ENCODE data around the gene ZSCAN5A. TPM values are rescaled to one million over a fixed set of nuclear protein-coding genes. Genes with fewer than 3 reads are reported as not detected.
"Not testable (repeated sequence)": the region's sequence is repeated elsewhere in the genome, so short reads cannot be mapped to it uniquely, and the experiment has no call there.

The ZSCAN5A gene, protein sequence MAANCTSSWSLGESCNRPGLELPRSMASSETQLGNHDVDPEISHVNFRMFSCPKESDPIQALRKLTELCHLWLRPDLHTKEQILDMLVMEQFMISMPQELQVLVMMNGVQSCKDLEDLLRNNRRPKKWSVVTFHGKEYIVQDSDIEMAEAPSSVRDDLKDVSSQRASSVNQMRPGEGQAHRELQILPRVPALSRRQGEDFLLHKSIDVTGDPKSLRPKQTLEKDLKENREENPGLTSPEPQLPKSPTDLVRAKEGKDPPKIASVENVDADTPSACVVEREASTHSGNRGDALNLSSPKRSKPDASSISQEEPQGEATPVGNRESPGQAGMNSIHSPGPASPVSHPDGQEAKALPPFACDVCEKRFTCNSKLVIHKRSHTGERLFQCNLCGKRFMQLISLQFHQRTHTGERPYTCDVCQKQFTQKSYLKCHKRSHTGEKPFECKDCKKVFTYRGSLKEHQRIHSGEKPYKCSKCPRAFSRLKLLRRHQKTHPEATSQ
- total RNA-seq = 1 to 10 TPM; 3.7 to 4.1 TPM

- peak; percentile 97 for DNase-seq
- Mint-ChIP-seq H3K27ac (peak within 1 kb of the TSS; percentile 96), H3K36me3 (ENCODE audit: low read depth) (peaks cover 8% of the 10 kb centered on the region), H3K4me1 (ENCODE audit: low read depth) (peaks cover 22% of the 10 kb centered on the region), H3K9me3 (no peaks in the 10 kb centered on the region), H3K27me3 (ENCODE audit: low read depth) (no peaks in the 10 kb centered on the region), H3K4me3 (peak within 1 kb of the TSS; percentile 82)
- intact Hi-C loops (cut with micrococcal nuclease) = loop anchor here (1.0 to 10.0 kb wide), 8 partner anchors 36 to 1060 kb away; partner anchors contain the start of genes PPP6R1, U2AF2, ZNF582 and ZNF787
- CTCF ChIA-PET = interaction anchor here (1.1 to 3.0 kb wide), 3 partner anchors 33 to 61 kb away, joined by 3 to 18 read pairs (median 3); no protein-coding TSS in a partner anchor
Observed at GRCh38 chr19:56314381-56315076, at the start of gene ZSCAN5A. Gene ZSCAN5A, minus strand, starts transcription at chr19:56314839. Its CDS starts 89,793 bp downstream, at chr19:56225046.

GRCh38 chr19:56360841-56361240, 46.2 kb upstream of the ZSCAN5A start:
- H3K9me3 Mint-ChIP-seq = peaks cover 42% of the 10 kb centered on the region
- CTCF ChIA-PET = interaction anchor here (0.6 kb wide), 1 partner anchor 27 kb away, joined by 3 read pairs; no protein-coding TSS in a partner anchor
- H3K27ac Mint-ChIP-seq = no peak overlapping the region
- intact Hi-C loops (cut with micrococcal nuclease) = no loop called here
- peaks cover 34% of the 10 kb centered on the region for H3K36me3 Mint-ChIP-seq (ENCODE audit: low read depth)
- no peak overlapping the region for H3K4me3 Mint-ChIP-seq
- H3K27me3 Mint-ChIP-seq (ENCODE audit: low read depth) = no peaks in the 10 kb centered on the region
- no peaks in the 10 kb centered on the region for H3K4me1 Mint-ChIP-seq (ENCODE audit: low read depth)
- no peak for DNase-seq

- CTCF ChIA-PET = no interaction called here
Observed at GRCh38 chr19:56356944-56357343, 42.3 kb upstream of the ZSCAN5A start.

GRCh38 chr19:56355517-56355916, 40.9 kb upstream of the ZSCAN5A start:
- no peaks in the 10 kb centered on the region for H3K27me3 Mint-ChIP-seq (ENCODE audit: low read depth)
- intact Hi-C loops (cut with micrococcal nuclease) = no loop called here
- H3K4me3 Mint-ChIP-seq = no peak overlapping the region
- CTCF ChIA-PET = no interaction called here
- peaks cover 14% of the 10 kb centered on the region for H3K36me3 Mint-ChIP-seq (ENCODE audit: low read depth)
- peaks cover 12% of the 10 kb centered on the region for H3K9me3 Mint-ChIP-seq
- H3K27ac Mint-ChIP-seq = no peak overlapping the region
- DNase-seq = no peak
- no peaks in the 10 kb centered on the region for H3K4me1 Mint-ChIP-seq (ENCODE audit: low read depth)

More at GRCh38 chr19:56356944-56357343, 42.3 kb upstream of the ZSCAN5A start:
- Mint-ChIP-seq H3K27ac (no peak overlapping the region), H3K27me3 (ENCODE audit: low read depth) (no peaks in the 10 kb centered on the region), H3K4me1 (ENCODE audit: low read depth) (no peaks in the 10 kb centered on the region), H3K36me3 (ENCODE audit: low read depth) (peaks cover 20% of the 10 kb centered on the region), H3K4me3 (no peak overlapping the region), H3K9me3 (peaks cover 20% of the 10 kb centered on the region)
- DNase-seq = no peak
- intact Hi-C loops (cut with micrococcal nuclease) = no loop called here

- Mint-ChIP-seq H3K27ac (no peak overlapping the region), H3K9me3 (no peaks in the 10 kb centered on the region), H3K36me3 (ENCODE audit: low read depth) (no peaks in the 10 kb centered on the region), H3K4me3 (no peak overlapping the region), H3K27me3 (ENCODE audit: low read depth) (no peaks in the 10 kb centered on the region), H3K4me1 (ENCODE audit: low read depth) (no peaks in the 10 kb centered on the region)
- intact Hi-C loops (cut with micrococcal nuclease) = loop anchor here (2.0 kb wide), 1 partner anchor 36 kb away; the partner anchor contains the start of gene ZSCAN5A
- DNase-seq = no peak
- CTCF ChIA-PET = interaction anchor here (0.6 to 2.0 kb wide), 2 partner anchors 41 to 98 kb away, joined by 3 to 9 read pairs; no protein-coding TSS in a partner anchor
Observed at GRCh38 chr19:56351208-56351607, 36.6 kb upstream of the ZSCAN5A start.

DNA sequence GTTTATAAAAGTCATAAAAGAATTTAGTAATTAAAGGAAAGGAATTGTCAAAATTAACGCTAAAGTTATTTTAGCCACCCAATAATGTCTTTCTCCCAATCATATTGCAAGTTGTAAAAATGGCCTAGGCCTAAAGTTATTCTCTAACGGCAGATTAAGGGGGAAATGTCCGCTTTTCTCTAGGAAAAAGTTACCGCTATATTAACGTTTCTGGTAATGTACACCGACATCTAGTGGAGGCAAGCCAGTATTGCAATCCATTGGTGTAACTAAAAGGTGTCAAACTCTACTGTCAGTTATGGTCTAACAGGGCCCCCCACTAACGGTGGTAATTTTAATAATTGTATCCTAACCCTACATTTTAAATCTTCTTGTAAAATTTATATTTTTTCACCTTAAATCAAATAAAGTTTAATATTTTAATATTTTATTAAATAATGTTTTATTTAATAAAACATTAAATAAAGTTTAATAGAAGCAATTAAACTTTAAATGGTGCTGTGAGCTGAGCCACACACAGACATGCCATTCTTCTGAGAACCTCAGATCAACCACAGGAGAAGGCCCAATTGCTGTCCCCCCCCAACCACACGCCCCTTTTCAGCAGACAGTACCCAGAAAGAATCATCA, 35.9 kb upstream of the ZSCAN5A start:
- no peaks in the 10 kb centered on the region for H3K4me1 Mint-ChIP-seq (ENCODE audit: low read depth)
- CTCF ChIA-PET = interaction anchor here (2.0 kb wide), 1 partner anchor 97 kb away, joined by 9 read pairs; no protein-coding TSS in a partner anchor
- intact Hi-C loops (cut with micrococcal nuclease) = loop anchor here (1.0 to 2.0 kb wide), 3 partner anchors 36 to 284 kb away; partner anchors contain the start of gene ZSCAN5A
- H3K9me3 Mint-ChIP-seq = no peaks in the 10 kb centered on the region
- DNase-seq = peak; percentile 77
- no peaks in the 10 kb centered on the region for H3K36me3 Mint-ChIP-seq (ENCODE audit: low read depth)
- no peak overlapping the region for H3K4me3 Mint-ChIP-seq
- no peaks in the 10 kb centered on the region for H3K27me3 Mint-ChIP-seq (ENCODE audit: low read depth)
- no peak overlapping the region for H3K27ac Mint-ChIP-seq

GRCh38 chr19:56348289-56348877, 33.7 kb upstream of the ZSCAN5A start:
- no peaks in the 10 kb centered on the region for H3K4me1 Mint-ChIP-seq (ENCODE audit: low read depth)
- no peaks in the 10 kb centered on the region for H3K36me3 Mint-ChIP-seq (ENCODE audit: low read depth)
- DNase-seq = peak; percentile 49
- H3K27ac Mint-ChIP-seq = no peak overlapping the region
- CTCF ChIA-PET = interaction anchor here (0.6 to 2.1 kb wide), 20 partner anchors 10 to 517 kb away, joined by 3 to 12 read pairs (median 3); partner anchors contain the start of genes NLRP11 and ZSCAN5A
- H3K4me3 Mint-ChIP-seq = no peak overlapping the region
- no peaks in the 10 kb centered on the region for H3K27me3 Mint-ChIP-seq (ENCODE audit: low read depth)
- H3K9me3 Mint-ChIP-seq = no peaks in the 10 kb centered on the region
- intact Hi-C loops (cut with micrococcal nuclease) = no loop called here

GRCh38 chr19:56347163-56347778, 32.6 kb upstream of the ZSCAN5A start:
- peaks cover 5% of the 10 kb centered on the region for H3K36me3 Mint-ChIP-seq (ENCODE audit: low read depth)
- no peaks in the 10 kb centered on the region for H3K4me1 Mint-ChIP-seq (ENCODE audit: low read depth)
- intact Hi-C loops (cut with micrococcal nuclease) = no loop called here
- no peak for DNase-seq
- no peak overlapping the region for H3K27ac Mint-ChIP-seq
- CTCF ChIA-PET = interaction anchor here (0.5 to 2.1 kb wide), 10 partner anchors 13 to 518 kb away, joined by 3 to 6 read pairs (median 3); no protein-coding TSS in a partner anchor
- peaks cover 8% of the 10 kb centered on the region for H3K9me3 Mint-ChIP-seq
- no peaks in the 10 kb centered on the region for H3K27me3 Mint-ChIP-seq (ENCODE audit: low read depth)
- H3K4me3 Mint-ChIP-seq = no peak overlapping the region

DNA sequence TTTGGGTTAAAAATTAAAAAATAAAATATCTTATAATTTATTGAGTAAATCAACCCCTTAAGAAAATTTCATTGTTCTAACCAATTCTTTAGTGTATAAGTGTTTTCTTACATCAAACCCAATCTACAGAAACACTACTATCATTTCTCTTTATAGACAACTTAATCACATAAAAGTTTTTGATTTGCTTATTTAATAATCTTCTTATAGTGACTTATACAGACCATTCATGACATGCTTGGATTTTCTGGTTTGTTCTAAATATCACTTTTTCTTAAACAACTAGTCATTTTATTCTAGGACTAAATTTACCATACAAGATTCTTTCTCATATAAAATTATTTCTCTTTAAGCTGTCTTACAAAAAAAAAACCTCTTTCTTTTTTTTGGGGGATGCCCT, 27.3 kb upstream of the ZSCAN5A start:
- Mint-ChIP-seq H3K27me3 (ENCODE audit: low read depth) (no peaks in the 10 kb centered on the region), H3K4me1 (ENCODE audit: low read depth) (no peaks in the 10 kb centered on the region), H3K27ac (no peak overlapping the region), H3K36me3 (ENCODE audit: low read depth) (peaks cover 7% of the 10 kb centered on the region), H3K9me3 (peaks cover 15% of the 10 kb centered on the region), H3K4me3 (no peak overlapping the region)
- DNase-seq = no peak
- CTCF ChIA-PET = no interaction called here
- intact Hi-C loops (cut with micrococcal nuclease) = no loop called here

- CTCF ChIA-PET = interaction anchor here (1.4 kb wide), 1 partner anchor 9 kb away, joined by 4 read pairs; no protein-coding TSS in a partner anchor
- H3K4me3 Mint-ChIP-seq; H3K27ac Mint-ChIP-seq; H3K36me3 Mint-ChIP-seq (ENCODE audit: low read depth); H3K27me3 Mint-ChIP-seq (ENCODE audit: low read depth); DNase-seq; intact Hi-C loops (cut with micrococcal nuclease); H3K4me1 Mint-ChIP-seq (ENCODE audit: low read depth): not testable (repeated sequence)
- peaks cover 15% of the 10 kb centered on the region for H3K9me3 Mint-ChIP-seq
Observed at GRCh38 chr19:56339031-56339430, 24.4 kb upstream of the ZSCAN5A start.

GRCh38 chr19:56337077-56337476, 22.4 kb upstream of the ZSCAN5A start:
- H3K9me3 Mint-ChIP-seq = peaks cover 10% of the 10 kb centered on the region
- CTCF ChIA-PET; H3K27me3 Mint-ChIP-seq (ENCODE audit: low read depth); H3K4me1 Mint-ChIP-seq (ENCODE audit: low read depth); H3K4me3 Mint-ChIP-seq; DNase-seq; H3K36me3 Mint-ChIP-seq (ENCODE audit: low read depth); intact Hi-C loops (cut with micrococcal nuclease); H3K27ac Mint-ChIP-seq: not testable (repeated sequence)

All from activated naive CD4-positive, alpha-beta T cell treated with anti-CD3 and anti-CD28 coated beads for 36 hours (primary cell).